HFF-Myc (cell line): ENCODE measurements around the gene PPP1R15A.
A peak's percentile ranks its signal among the peaks of the same experiment; 100 is the strongest.

Source experiments
- DNase-seq: peaks from one replicate; pipeline ENCODE4 v3.0.0-alpha.2; 2011; ENCODE audit warnings: low read depth; ENCODE audit errors: extremely low read depth
- H3K4me3 ChIP-seq: replicated peaks from 2 replicates; pipeline ENCODE4 v1.5.1; 2011; ENCODE audit warnings: low read depth, mild to moderate bottlenecking, control low read depth, low read length
- CTCF ChIP-seq: IDR thresholded peaks from 2 replicates; pipeline ENCODE4 v1.5.1; 2012; ENCODE audit warnings: mild to moderate bottlenecking, low read depth, low read length, control low read depth; ENCODE audit errors: missing control alignments

The PPP1R15A gene

GRCh38 chr19:48856921-48857320 is 15.3 kb upstream of the PPP1R15A start:
- TF ChIP-seq CTCF, result no peak
- no peak for DNase-seq
- no peak overlapping the region for H3K4me3 ChIP-seq

GRCh38 chr19:48858984-48859710 is 13.1 kb upstream of the PPP1R15A start:
- no peak for TF ChIP-seq CTCF
- DNase-seq, result no peak
- no peak overlapping the region for H3K4me3 ChIP-seq

- no peak overlapping the region for H3K4me3 ChIP-seq
- DNase-seq, result no peak
These were observed 12.3 kb upstream of the PPP1R15A start for GRCh38 chr19:48859711-48860572.

GRCh38 chr19:48861313-48861712 is 10.9 kb upstream of the PPP1R15A start:
- no peak for TF ChIP-seq CTCF
- no peak for DNase-seq
- no peak overlapping the region for H3K4me3 ChIP-seq

More at GRCh38 chr19:48859711-48860572, 12.3 kb upstream of the PPP1R15A start:
- TF ChIP-seq CTCF, result no peak

- H3K4me3 ChIP-seq, result no peak overlapping the region
- no peak for DNase-seq
- no peak for TF ChIP-seq CTCF
These were observed 9.4 kb upstream of the PPP1R15A start for GRCh38 chr19:48862827-48863226.

GRCh38 chr19:48866692-48867091 is 5.5 kb upstream of the PPP1R15A start:
- no peak for DNase-seq

More at GRCh38 chr19:48866692-48867091, 5.5 kb upstream of the PPP1R15A start:
- no peak for TF ChIP-seq CTCF
- peak overlapping the region; percentile 53 for H3K4me3 ChIP-seq
